Tibial artery (tissue), 4 donors: Measurements from ENCODE around the gene MGAT5.

ENCODE experiments used
- DNase-seq, 2 donors: peaks; one replicate each; pipeline ENCODE4 v3.0.0-alpha.2; 2019
- H3K27ac ChIP-seq, 2 donors: fragments of 200-600 bp; sonication (generic) in 1 of 2; 1 replicate in 1 of 2; 2 replicates in 1 of 2; pipeline ENCODE4 v1.5.1; 2018 to 2019; ENCODE audit warnings: mild to moderate bottlenecking in 1 of 2
- H3K27me3 ChIP-seq, 2 donors: fragments of 200-600 bp; sonication (generic) in 1 of 2; one replicate each; pipeline versions ENCODE4 v1.5.1 to v1.6.0; 2016 to 2019
- H3K36me3 ChIP-seq, 3 donors: fragments of 200-600 bp; sonication (generic) in 2 of 3; one replicate each; pipeline ENCODE4 v1.5.1; 2016 to 2019; ENCODE audit warnings: mild to moderate bottlenecking in 2 of 3
- H3K4me1 ChIP-seq, 4 donors: fragments of 200-600 bp; sonication (generic) in 2 of 4; 1 replicate in 3 of 4; 2 replicates in 1 of 4; pipeline ENCODE4 v1.5.1; 2016 to 2019
- H3K4me3 ChIP-seq, 2 donors: fragments of 200-600 bp; sonication (generic) in 1 of 2; 1 replicate in 1 of 2; 2 replicates in 1 of 2; pipeline ENCODE4 v1.5.1; 2018 to 2019; ENCODE audit warnings: mild to moderate bottlenecking in 2 of 2
- H3K9me3 ChIP-seq, 3 donors: fragments of 200-600 bp; sonication (generic) in 1 of 3; one replicate each; pipeline ENCODE4 v1.5.1; 2016 to 2019
- CTCF ChIP-seq, 2 experiments: fragments of 200-600 bp in 1 of 2; fragments of 450-650 bp in 1 of 2; IDR thresholded peaks; one replicate each; pipeline ENCODE4 v1.5.1; 2017 to 2019; ENCODE audit warnings: antibody characterized with exemption in 2 of 2, mild to moderate bottlenecking in 1 of 2, moderate library complexity in 1 of 2
- intact Hi-C: fragments of 100-400 bp; cut with DNase I; formaldehyde crosslinking; loops from one replicate; pipeline ENCODE4 v1.15.0; 2023; ENCODE audit warnings: low total_unique reads

Gene MGAT5

DNA sequence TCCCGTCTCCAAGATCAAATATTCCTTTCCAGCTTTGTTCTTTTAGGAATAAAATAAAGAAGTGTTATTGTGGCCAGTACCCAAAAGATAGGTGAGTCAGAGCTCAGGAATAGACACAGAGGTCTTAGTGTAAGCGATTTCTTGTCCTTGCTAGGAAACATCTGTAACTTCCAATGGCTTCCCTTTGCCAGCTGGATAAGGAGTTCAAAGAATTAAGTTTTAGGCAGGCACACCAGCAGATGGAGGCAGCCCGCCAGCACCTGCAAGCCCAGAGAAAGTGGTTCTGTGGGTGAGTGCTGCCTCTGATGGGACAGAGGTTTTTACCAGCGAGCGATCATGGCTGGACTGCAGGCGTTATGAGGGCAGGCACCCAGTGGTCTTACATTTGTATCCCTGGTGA, 125.4 kb downstream of the MGAT5 start:
- TF ChIP-seq CTCF (IDR thresholded peaks at IDR 0.05), result no peak

GRCh38 chr2:134379722-134380121, 125.8 kb downstream of the MGAT5 start:
- Histone ChIP-seq H3K27me3 (no peaks in the 10 kb centered on the region), H3K27ac (no peak overlapping the region)
- DNase-seq, result no peak

More for the DNA sequence above, 125.4 kb downstream of the MGAT5 start:
- Histone ChIP-seq H3K4me3 (no peak overlapping the region), H3K27ac (no peak overlapping the region), H3K4me1 (peaks cover 0 to 6% (median 2%) of the 10 kb centered on the region in 4 donors), H3K9me3 (no peaks in the 10 kb centered on the region), H3K27me3 (no peaks in the 10 kb centered on the region), H3K36me3 (no peaks in the 10 kb centered on the region)
- intact Hi-C loops, result loop anchor here (5.0 kb wide), 1 partner anchor 33 kb away; no protein-coding TSS in a partner anchor
- DNase-seq, result no peak

DNA sequence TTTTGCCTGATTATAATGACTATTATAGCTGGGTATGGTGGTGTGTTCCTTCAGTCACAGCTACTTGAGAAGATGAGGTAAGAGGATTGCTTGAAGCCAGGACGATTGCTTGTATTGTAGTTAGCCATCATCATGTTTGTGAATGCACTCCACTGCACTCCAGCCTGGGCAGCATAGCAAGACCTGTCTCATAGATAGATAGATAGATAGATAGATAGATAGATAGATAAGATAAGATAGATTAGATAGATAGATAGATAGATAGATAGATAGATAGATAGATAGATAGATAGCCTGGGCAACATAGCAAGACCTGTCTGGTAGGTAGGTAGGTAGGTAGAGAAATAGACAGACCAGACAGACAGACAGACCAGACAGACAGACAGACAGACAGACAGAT, 127.3 kb downstream of the MGAT5 start:
- H3K9me3 ChIP-seq, result no peaks in the 10 kb centered on the region
- no peak for DNase-seq
- TF ChIP-seq CTCF (IDR thresholded peaks at IDR 0.05), result no peak
- no peaks in the 10 kb centered on the region for H3K36me3 ChIP-seq
- peaks cover 0 to 5% (median 2%) of the 10 kb centered on the region in 4 donors for H3K4me1 ChIP-seq
- no peaks in the 10 kb centered on the region for H3K27me3 ChIP-seq
- intact Hi-C loops, result no loop called here
- H3K27ac ChIP-seq, result no peak overlapping the region
- H3K4me3 ChIP-seq, result no peak overlapping the region

More at GRCh38 chr2:134379722-134380121, 125.8 kb downstream of the MGAT5 start:
- Histone ChIP-seq H3K4me3 (no peak overlapping the region), H3K9me3 (no peaks in the 10 kb centered on the region), H3K36me3 (no peaks in the 10 kb centered on the region), H3K4me1 (peaks cover 0 to 6% (median 2%) of the 10 kb centered on the region in 4 donors)
- intact Hi-C loops, result loop anchor here (5.0 kb wide), 1 partner anchor 33 kb away; no protein-coding TSS in a partner anchor
- TF ChIP-seq CTCF (IDR thresholded peaks at IDR 0.05), result no peak

DNA sequence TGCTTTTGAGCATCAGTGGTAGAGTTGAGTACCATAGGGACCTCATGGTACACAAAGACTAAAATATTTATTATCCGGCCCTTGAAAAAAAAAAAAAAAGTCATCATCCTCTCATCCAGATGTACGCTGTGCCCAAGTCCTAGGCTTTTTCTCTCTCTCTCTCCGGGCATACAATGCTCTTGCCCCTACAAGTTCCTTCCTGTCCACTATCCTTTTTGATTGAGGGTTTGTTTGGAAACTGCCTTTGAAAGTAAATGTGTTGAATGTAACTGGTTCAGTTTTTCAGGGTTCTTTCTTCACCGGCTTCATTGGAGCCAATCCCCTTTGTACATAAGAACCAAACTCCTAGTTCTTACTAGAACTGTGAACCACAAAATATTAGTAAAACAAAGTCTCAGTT, 130.3 kb downstream of the MGAT5 start:
- Histone ChIP-seq H3K36me3 (no peaks in the 10 kb centered on the region), H3K4me1 (no peaks in the 10 kb centered on the region), H3K27ac (no peak overlapping the region), H3K9me3 (no peaks in the 10 kb centered on the region), H3K27me3 (no peaks in the 10 kb centered on the region), H3K4me3 (no peak overlapping the region)
- no peak for TF ChIP-seq CTCF (IDR thresholded peaks at IDR 0.05)
- intact Hi-C loops, result no loop called here
- DNase-seq, result no peak

- Histone ChIP-seq H3K27ac (no peak overlapping the region), H3K36me3 (no peaks in the 10 kb centered on the region), H3K27me3 (no peaks in the 10 kb centered on the region), H3K4me1 (no peaks in the 10 kb centered on the region), H3K9me3 (no peaks in the 10 kb centered on the region), H3K4me3 (no peak overlapping the region)
- TF ChIP-seq CTCF (IDR thresholded peaks at IDR 0.05), result no peak
- intact Hi-C loops, result no loop called here
- DNase-seq, result no peak
These were observed 131.3 kb downstream of the MGAT5 start for GRCh38 chr2:134385195-134385594.

DNA sequence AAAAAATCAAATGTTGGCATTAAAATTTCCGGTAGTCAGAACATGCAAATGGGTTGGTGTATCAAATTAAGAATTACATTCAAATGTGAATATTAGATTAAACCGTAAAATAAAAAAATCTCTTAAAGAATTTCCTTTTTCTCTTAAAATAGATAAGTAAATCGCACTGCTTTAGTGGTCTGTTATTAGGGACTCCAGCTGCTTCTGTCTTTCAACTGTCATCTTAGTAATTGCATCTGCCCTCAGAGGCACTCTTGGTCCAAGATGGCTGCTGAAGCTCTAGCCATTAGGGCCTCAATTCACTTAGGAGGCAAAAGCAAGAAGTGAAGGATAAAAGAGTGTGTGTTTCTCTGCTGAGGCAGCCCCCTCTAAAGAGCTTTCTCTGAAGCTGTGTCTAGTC, 132.4 kb downstream of the MGAT5 start:
- Histone ChIP-seq H3K27me3 (no peaks in the 10 kb centered on the region), H3K4me3 (no peak overlapping the region), H3K27ac (no peak overlapping the region), H3K36me3 (no peaks in the 10 kb centered on the region), H3K4me1 (no peaks in the 10 kb centered on the region), H3K9me3 (no peaks in the 10 kb centered on the region)
- intact Hi-C loops, result no loop called here
- no peak for TF ChIP-seq CTCF (IDR thresholded peaks at IDR 0.05)
- DNase-seq, result no peak
